ENCODE data around the gene TMEM54. TPM values are rescaled to one million over a fixed set of nuclear protein-coding genes. Genes with fewer than 3 reads are reported as not detected.

The TMEM54 gene
- total RNA-seq (not detected), polyA plus RNA-seq (not detected), total RNA-seq (0 to 0.26 (median 0) reads per million in 6 experiments)

- POLR2A ChIA-PET = no interaction called here
- Mint-ChIP-seq H3K4me1 (peaks cover 5 to 11% (median 9%) of the 10 kb centered on the region in 4 donors), H3K36me3 (peaks cover 0 to 8% (median 0%) of the 10 kb centered on the region in 3 donors), H3K27ac (peak within 1 kb of the TSS in 3 of 10 donors; percentile 25 to 69 (median 52)), H3K27me3 (peaks cover 18 to 66% (median 52%) of the 10 kb centered on the region in 5 donors), H3K9me3 (no peaks in the 10 kb centered on the region), H3K4me3 (peak within 1 kb of the TSS; percentile 73 to 84 (median 80))
- DNase-seq (no peak), ATAC-seq (peak; percentile 72 to 77)
Measured at GRCh38 chr1:32900956-32901822, at the start of gene TMEM54. Gene TMEM54 (minus strand): TSS chr1:32901389. CDS start chr1:32901238, 151 bp downstream.

GRCh38 chr1:32949519-32949918, 48.3 kb upstream of the TMEM54 start:
- no peak for ATAC-seq
- DNase-seq = no peak
- Mint-ChIP-seq H3K27me3 (no peaks in the 10 kb centered on the region), H3K9me3 (no peaks in the 10 kb centered on the region), H3K4me1 (peaks cover 2 to 18% (median 9%) of the 10 kb centered on the region in 4 donors), H3K36me3 (peaks cover 5 to 49% (median 24%) of the 10 kb centered on the region in 3 donors), H3K4me3 (no peak overlapping the region), H3K27ac (peak overlapping the region in 1 of 10 donors; percentile 63)
- POLR2A ChIA-PET = no interaction called here

- H3K4me3 Mint-ChIP-seq = no peak overlapping the region
- POLR2A ChIA-PET = no interaction called here
- no peaks in the 10 kb centered on the region for H3K9me3 Mint-ChIP-seq
- H3K27ac Mint-ChIP-seq = peak overlapping the region in 1 of 10 donors; percentile 12
- no peak for DNase-seq
- H3K36me3 Mint-ChIP-seq = peaks cover 11 to 55% (median 30%) of the 10 kb centered on the region in 3 donors
- no peak for ATAC-seq
- no peaks in the 10 kb centered on the region for H3K27me3 Mint-ChIP-seq
- H3K4me1 Mint-ChIP-seq = peaks cover 4 to 18% (median 13%) of the 10 kb centered on the region in 4 donors
Measured at GRCh38 chr1:32948905-32949304, 47.7 kb upstream of the TMEM54 start.

GRCh38 chr1:32948390-32948722, 47.2 kb upstream of the TMEM54 start:
- peaks cover 15 to 59% (median 36%) of the 10 kb centered on the region in 3 donors for H3K36me3 Mint-ChIP-seq
- no peaks in the 10 kb centered on the region for H3K27me3 Mint-ChIP-seq
- DNase-seq = no peak
- peak overlapping the region in 1 of 10 donors; percentile 12 for H3K27ac Mint-ChIP-seq
- H3K9me3 Mint-ChIP-seq = no peaks in the 10 kb centered on the region
- no peak overlapping the region for H3K4me3 Mint-ChIP-seq
- POLR2A ChIA-PET = no interaction called here
- H3K4me1 Mint-ChIP-seq = peaks cover 4 to 17% (median 14%) of the 10 kb centered on the region in 4 donors
- no peak for ATAC-seq

- POLR2A ChIA-PET = interaction anchor here (0.7 kb wide), 1 partner anchor 605 kb away, joined by 3 read pairs; no protein-coding TSS in a partner anchor
- no peaks in the 10 kb centered on the region for H3K9me3 Mint-ChIP-seq
- H3K27me3 Mint-ChIP-seq = no peaks in the 10 kb centered on the region
- ATAC-seq (no peak), DNase-seq (no peak)
- peaks cover 15 to 61% (median 41%) of the 10 kb centered on the region in 3 donors for H3K36me3 Mint-ChIP-seq
- H3K4me1 Mint-ChIP-seq = peaks cover 2 to 17% (median 10%) of the 10 kb centered on the region in 4 donors
- H3K4me3 Mint-ChIP-seq = no peak overlapping the region
- peak overlapping the region in 1 of 10 donors; percentile 39 for H3K27ac Mint-ChIP-seq
Measured at GRCh38 chr1:32947669-32948389, 46.6 kb upstream of the TMEM54 start.

GRCh38 chr1:32946413-32946812, 45.2 kb upstream of the TMEM54 start:
- Mint-ChIP-seq H3K36me3 (peaks cover 15 to 69% (median 44%) of the 10 kb centered on the region in 3 donors), H3K4me3 (no peak overlapping the region), H3K4me1 (peaks cover 2 to 17% (median 10%) of the 10 kb centered on the region in 4 donors), H3K27me3 (no peaks in the 10 kb centered on the region), H3K27ac (no peak overlapping the region), H3K9me3 (no peaks in the 10 kb centered on the region)
- no peak for ATAC-seq
- no peak for DNase-seq
- POLR2A ChIA-PET = interaction anchor here (0.7 kb wide), 1 partner anchor 18 kb away, joined by 4 read pairs; no protein-coding TSS in a partner anchor

GRCh38 chr1:32944180-32944579, 43.0 kb upstream of the TMEM54 start:
- Mint-ChIP-seq H3K27ac (peak overlapping the region in 1 of 10 donors; percentile 56), H3K4me1 (peaks cover 2 to 12% (median 8%) of the 10 kb centered on the region in 4 donors), H3K9me3 (no peaks in the 10 kb centered on the region), H3K27me3 (no peaks in the 10 kb centered on the region), H3K4me3 (no peak overlapping the region), H3K36me3 (peaks cover 15 to 90% (median 44%) of the 10 kb centered on the region in 3 donors)
- ATAC-seq (no peak), DNase-seq (no peak)
- POLR2A ChIA-PET = no interaction called here

GRCh38 chr1:32939655-32940371, 38.6 kb upstream of the TMEM54 start:
- Mint-ChIP-seq H3K27ac (peak overlapping the region in 4 of 10 donors; percentile 11 to 60 (median 30)), H3K27me3 (no peaks in the 10 kb centered on the region), H3K9me3 (no peaks in the 10 kb centered on the region), H3K4me3 (no peak overlapping the region), H3K4me1 (peaks cover 2 to 12% (median 7%) of the 10 kb centered on the region in 4 donors), H3K36me3 (peaks cover 11 to 83% (median 25%) of the 10 kb centered on the region in 3 donors)
- DNase-seq (no peak), ATAC-seq (no peak)
- POLR2A ChIA-PET = no interaction called here

- Mint-ChIP-seq H3K36me3 (peaks cover 0 to 56% (median 3%) of the 10 kb centered on the region in 3 donors), H3K4me1 (peaks cover 0 to 6% (median 3%) of the 10 kb centered on the region in 4 donors), H3K4me3 (no peak overlapping the region), H3K27me3 (no peaks in the 10 kb centered on the region), H3K27ac (peak overlapping the region in 2 of 10 donors; percentile 49 to 70), H3K9me3 (no peaks in the 10 kb centered on the region)
- ATAC-seq = no peak
- DNase-seq = no peak
- POLR2A ChIA-PET = no interaction called here
Measured at GRCh38 chr1:32937061-32937460, 35.9 kb upstream of the TMEM54 start.

- Mint-ChIP-seq H3K36me3 (peaks cover 0 to 38% (median 3%) of the 10 kb centered on the region in 3 donors), H3K4me1 (peaks cover 0 to 6% (median under 1%) of the 10 kb centered on the region in 4 donors), H3K9me3 (no peaks in the 10 kb centered on the region), H3K4me3 (no peak overlapping the region), H3K27ac (no peak overlapping the region), H3K27me3 (no peaks in the 10 kb centered on the region)
- POLR2A ChIA-PET = no interaction called here
- ATAC-seq (no peak), DNase-seq (no peak)
Measured at GRCh38 chr1:32934535-32934934, 33.3 kb upstream of the TMEM54 start.

GRCh38 chr1:32933742-32934322, 32.6 kb upstream of the TMEM54 start:
- DNase-seq = no peak
- peaks cover 0 to 6% (median under 1%) of the 10 kb centered on the region in 4 donors for H3K4me1 Mint-ChIP-seq
- POLR2A ChIA-PET = no interaction called here
- no peaks in the 10 kb centered on the region for H3K9me3 Mint-ChIP-seq
- H3K27me3 Mint-ChIP-seq = no peaks in the 10 kb centered on the region
- no peak for ATAC-seq
- H3K4me3 Mint-ChIP-seq = no peak overlapping the region
- peak overlapping the region in 2 of 10 donors; percentile 15 to 35 for H3K27ac Mint-ChIP-seq
- H3K36me3 Mint-ChIP-seq = peaks cover 0 to 31% (median 3%) of the 10 kb centered on the region in 3 donors

- Mint-ChIP-seq H3K4me3 (no peak overlapping the region), H3K27ac (no peak overlapping the region), H3K9me3 (no peaks in the 10 kb centered on the region), H3K27me3 (peaks cover 0 to 6% (median 0%) of the 10 kb centered on the region in 5 donors), H3K4me1 (peaks cover 0 to 6% (median under 1%) of the 10 kb centered on the region in 4 donors), H3K36me3 (peaks cover 0 to 13% (median 1%) of the 10 kb centered on the region in 3 donors)
- POLR2A ChIA-PET = no interaction called here
- ATAC-seq (no peak), DNase-seq (no peak)
Measured at GRCh38 chr1:32931760-32932159, 30.6 kb upstream of the TMEM54 start.

All from naive thymus-derived CD8-positive, alpha-beta T cell (primary cell).